HG03439 (cell line): ENCODE data around the gene FBXO36.
"Not testable (repeated sequence)": the region's sequence is repeated elsewhere in the genome, so short reads cannot be mapped to it uniquely, and the experiment has no call there.

Source experiments
- ATAC-seq: cut with Tn5 transposase; IDR thresholded peaks from one replicate; pipeline ENCODE4 v1.9.1; 2021; ENCODE audit warnings: mild to moderate bottlenecking, moderate library complexity; ENCODE audit not compliant: unreplicated experiment

Gene FBXO36

DNA sequence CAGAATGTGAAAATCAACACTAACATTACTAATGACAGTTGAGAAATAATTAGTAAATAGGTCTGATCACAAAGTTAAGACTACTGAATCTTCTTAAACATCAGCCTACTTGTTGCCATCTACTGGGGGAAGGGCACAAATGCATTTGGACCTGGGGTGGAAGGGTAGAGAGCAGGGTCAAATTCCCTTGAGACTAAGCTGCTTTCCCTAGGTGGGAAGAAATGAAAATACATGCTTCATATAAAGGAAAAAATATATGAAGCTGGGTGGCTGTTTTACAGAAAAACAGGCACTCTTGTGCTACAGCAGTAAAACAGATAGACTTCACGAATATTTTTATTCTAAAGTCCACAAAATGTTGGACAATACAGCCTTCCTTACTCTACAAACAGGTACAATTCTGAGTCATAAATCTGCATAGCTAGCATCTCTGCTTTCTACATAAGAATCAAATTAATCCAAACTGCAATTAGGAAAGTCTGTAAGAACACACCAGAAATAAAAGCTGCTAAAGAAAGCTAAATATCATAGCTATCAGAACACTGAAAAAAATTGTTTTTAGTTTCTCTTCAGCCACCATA lies 11.4 kb upstream of the FBXO36 start:
- ATAC-seq, result peak; percentile 60

DNA sequence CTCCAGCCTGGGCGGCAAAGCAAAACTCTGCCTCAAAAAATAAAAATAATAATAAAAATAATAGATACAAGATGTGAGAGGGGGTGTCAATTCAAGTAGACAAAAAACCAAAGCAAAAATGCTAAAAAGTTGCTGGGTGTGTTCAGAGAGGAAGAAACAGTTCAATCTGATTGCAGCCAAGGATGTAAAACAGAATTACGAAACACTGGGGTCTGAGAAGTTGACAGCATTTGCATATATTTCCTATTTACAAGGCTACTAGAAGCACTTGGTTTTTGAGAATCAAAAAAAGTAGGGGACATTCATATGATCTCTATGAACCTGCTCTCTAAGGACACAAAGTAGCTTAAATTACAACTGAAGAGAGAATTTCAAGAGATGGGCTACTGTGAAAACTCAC lies 8.1 kb upstream of the FBXO36 start:
- no peak for ATAC-seq

DNA sequence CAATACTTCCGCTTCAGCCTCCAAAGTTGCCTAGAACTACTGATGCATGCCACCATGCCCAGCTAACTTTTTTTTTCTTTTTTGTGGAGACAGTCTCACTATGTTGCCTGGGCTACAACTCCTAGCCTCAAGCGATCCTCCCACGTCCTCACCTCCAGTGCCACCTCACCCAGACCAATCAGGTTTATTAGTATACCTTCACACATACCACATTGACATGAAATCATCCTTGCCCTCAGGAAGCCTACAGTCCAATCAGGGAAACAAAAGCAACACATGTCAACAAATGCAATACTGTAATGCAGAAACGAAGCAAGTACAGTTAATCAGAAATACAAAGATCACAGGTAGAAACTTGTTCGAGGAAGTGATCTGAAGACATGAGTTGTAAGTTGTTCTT lies 4.5 kb upstream of the FBXO36 start:
- no peak for ATAC-seq

DNA sequence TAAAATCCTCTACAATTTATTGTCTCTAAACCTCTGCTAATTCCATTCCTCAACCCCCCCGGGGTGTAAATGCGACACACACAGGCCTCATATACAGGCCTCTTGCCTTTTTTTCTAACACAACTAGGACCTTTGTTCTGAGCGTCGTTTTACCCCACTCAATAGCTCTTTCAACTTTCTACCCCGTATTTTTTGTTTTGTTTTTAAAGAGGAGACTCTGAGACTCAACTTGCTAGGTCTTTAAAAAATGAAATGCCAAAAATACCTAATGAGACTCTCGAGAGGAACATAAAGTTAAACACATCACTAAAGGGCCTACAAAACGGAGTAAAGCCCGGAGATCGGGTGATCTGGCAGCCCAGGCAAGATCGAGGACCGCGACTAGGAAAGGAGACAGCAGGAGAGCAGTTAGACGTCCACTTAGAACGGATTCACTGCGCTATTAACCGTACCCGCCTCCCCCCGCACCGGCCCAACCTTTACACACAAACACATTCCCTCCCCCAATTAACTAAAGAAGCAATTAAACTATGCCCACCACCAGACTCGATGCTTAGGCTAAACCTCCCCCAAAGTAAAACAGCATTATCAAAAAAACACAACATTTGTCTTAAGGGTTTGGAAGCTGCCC lies 2.2 kb upstream of the FBXO36 start:
- ATAC-seq, result no peak

DNA sequence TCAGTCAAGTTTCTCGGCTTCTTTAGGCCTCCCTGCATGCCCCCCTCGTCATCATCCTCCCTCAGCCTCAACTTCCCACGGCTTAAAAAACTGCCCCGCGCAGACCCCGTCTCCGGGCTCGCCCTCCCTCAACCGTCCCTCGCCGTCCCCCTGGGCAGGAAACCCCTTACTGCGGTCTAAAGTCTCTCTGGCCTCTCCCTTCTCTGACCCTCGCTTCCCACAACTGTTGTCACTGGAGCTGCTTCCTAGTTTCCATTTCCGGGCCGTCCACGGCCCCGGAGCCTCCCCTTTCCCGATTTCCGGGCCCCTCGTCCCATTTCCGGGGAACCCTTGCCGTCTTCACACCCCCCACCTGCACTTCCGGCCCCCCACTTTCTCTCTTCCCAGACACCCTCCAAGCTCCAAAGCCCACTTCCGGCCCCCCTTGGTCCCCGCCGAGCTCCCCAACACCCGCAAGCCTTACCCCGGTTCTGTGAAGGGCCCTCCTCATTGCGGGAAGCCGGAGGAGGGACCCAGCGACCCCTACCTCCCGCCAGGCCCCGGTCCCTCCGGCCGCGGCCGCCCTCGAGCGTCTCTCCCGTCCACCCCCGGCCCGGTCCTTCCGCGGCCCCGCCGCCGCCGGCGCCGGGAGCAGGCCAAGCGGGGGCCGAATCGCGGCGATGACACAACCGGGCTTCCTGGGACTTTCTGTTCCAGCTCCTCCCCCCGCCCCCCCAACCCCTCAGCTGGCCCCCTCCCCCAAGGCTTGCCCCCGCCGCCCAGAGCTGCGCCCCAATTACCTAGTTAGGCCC lies 1.0 kb upstream of the FBXO36 start:
- ATAC-seq, result peak; percentile 21

DNA sequence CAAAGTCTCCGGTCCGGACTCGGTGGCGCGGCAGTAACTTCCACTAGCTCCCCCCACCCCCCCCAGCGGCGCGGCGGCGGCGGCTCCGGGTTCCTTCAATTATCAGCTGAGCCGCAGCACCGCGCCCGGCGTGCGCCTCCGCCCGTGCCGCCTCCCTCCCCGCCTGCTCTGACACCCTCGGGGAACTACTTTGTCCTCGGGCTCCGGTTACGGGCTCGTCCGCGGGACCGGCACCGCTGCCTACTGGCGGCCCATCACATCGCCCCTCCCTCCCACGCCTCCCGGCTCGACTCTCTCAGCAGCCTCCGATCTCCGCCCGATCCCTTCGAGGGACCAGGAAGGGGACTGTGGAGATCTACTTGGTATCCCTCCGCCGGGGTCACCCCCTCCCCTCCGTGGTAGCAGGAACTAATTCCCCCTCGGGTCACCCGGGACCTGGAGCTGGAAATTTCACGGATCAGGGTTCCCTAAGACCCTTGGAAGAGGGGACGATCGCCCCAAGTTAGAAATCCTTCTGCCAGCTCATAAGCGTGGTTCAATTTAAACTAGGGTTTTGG lies 333 bp upstream of the FBXO36 start, which contains the start of gene TRIP12:
TRIP12 (minus strand) TSS at position 118 of the 557 bp plus-strand sequence. CDS start 41,930 bp downstream, outside the sequence.
- peak; percentile 70 for ATAC-seq

DNA sequence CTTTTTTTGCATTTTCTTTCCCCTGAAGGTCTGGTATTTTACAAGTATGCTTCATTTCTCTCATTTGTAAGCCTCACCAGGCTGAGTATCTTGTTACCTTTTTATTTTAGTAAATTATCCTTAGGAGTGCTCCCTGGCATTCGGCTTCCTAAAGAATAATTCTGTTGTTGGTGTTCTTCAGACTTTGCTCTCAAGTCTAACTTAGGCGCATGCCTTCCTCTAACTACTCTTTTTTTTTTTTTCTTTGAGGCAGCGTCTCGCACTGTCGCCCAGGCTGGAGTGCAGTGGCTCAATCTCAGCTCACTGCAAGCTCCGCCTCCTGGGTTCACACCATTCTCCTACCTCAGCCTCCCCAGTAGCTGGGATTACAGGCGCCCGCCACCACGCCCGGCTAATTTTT lies 2.2 kb downstream of the FBXO36 start:
- ATAC-seq, result not testable (repeated sequence)

DNA sequence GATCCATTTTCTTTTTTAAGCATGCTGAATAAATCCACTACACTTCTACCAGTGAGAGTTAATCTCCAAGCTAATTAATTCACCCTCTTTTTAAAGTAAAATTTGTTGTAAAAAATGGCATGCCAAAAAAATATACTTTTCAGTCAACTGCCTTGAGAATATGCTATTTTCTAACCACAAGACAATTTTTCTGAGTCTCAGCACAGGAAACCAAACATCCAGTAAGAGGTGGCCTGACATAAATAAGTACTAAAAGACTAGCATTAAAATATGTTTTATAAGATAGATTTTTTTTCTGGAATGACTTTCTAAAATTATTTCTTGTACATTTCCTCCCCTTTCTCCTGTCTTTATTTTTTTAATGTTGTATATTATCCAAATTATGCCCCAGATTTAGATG lies 2.9 kb downstream of the FBXO36 start:
- no peak for ATAC-seq

DNA sequence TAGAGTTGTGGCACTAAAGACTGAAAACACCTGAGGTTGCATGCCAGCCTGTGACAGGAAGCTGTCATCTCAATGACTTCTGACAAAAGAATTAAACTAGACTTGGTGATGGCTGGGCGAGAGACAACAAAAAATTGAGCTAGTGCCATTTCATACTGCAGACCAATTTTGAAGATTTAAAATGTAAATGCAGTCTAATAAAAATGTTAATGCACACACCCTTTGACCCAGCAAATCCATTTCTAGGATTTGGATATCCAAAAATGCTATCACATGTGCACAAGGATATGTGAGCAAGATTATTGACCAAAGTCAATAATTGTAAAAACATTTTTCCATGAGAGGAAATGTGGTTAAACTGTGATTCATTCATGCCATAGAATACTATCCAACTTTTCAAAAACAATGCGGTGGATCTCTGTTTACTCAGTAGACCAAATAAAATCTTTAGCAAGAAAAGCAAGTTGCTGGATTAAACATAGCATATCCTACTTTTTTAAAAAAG lies 5.6 kb downstream of the FBXO36 start:
- ATAC-seq, result no peak

DNA sequence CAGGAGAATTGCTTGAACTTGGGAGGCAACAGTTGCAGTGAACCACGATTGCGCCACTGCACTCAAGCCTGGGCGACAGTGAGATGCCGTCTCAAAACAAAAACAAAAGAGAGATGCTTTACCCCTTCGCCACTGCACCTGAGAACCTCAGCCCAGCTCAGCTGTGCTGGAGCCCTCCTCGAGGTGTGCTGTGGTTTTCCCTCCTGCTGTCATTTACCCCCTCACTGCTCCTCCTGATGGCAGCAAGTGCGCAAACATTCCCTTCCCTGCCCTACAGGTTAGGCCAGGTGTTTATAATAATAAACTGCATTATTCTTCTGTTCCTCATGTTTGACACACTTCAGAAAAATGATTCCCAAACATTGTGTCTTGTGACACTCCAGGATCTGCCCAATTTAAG lies 8.4 kb downstream of the FBXO36 start:
- no peak for ATAC-seq

DNA sequence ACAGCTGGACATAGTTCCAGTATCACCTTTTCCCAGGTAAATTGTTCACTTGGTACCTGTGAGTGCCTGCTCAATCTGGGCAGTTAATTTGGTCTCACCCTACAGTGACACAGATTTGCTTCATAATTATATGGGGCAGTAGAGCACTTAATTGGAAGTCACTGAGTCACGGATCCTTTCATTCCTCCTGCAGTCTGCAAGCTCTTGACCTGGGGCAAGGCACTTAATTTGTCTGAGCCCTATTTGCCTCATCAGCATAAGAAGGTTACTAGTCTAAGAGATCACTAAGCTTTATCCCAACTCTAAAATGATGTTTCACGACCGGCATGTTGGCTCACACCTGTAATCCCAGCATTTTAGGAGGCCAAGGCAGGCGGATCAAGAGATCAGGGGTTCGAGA lies 8.9 kb downstream of the FBXO36 start:
- ATAC-seq, result no peak

DNA sequence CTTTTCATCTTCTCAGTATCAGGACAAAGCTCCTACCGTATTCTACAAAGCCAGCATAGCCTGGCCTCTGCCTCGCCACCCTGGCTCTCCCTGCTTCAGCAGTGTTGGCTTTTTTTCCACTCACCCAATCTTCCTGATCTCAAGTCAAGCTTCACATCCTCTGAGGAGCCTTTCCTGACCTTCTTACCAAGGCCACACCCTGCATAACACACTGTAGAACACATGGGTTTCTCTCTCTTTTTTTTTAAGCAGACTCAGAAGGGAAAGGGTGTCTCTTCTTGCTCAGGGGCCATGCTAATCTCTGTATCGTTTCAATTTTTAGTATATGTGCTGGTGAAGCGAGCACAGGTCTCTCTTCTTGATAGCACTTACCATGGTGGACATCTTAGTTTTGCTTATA lies 15.2 kb downstream of the FBXO36 start:
- ATAC-seq, result no peak

DNA sequence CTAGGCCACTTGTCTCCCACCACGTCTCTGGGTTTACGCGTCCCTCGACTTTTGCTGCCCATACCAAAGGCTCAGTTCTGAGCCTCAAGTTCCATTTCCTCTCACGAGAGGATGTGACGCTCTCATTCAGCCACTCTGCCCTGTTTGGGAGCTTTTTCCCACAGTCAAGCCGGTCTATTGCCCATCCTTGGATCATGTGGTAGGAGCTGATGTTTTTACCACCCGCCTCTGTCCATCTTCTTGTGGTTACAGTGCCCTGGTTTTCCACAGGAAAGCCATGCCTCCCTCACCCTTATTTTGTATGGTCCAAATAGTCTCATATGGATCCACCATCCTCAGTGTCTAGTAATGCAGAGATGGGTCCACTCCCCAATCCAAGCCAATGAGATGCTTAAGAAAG lies 20.4 kb downstream of the FBXO36 start:
- no peak for ATAC-seq

DNA sequence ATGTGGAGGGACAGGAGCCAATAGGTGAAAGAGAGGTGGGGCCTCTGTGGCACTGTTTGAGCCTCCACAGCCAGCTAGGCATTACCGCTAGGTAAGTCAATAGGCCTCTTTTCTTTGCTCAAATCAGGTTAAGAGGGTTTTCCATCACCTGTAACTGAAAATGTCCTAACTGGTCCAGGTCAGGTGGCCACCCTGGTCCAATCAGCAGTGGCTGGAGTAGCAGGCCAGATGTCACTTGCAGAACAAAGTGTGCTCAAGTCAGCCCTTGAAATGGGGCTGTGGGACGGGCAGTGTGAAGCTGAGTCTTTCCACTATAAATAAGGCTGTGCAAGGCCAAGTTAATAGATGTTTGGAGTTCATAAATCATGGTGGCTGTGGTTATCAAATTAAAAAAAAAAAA lies 20.9 kb downstream of the FBXO36 start:
- ATAC-seq, result no peak

DNA sequence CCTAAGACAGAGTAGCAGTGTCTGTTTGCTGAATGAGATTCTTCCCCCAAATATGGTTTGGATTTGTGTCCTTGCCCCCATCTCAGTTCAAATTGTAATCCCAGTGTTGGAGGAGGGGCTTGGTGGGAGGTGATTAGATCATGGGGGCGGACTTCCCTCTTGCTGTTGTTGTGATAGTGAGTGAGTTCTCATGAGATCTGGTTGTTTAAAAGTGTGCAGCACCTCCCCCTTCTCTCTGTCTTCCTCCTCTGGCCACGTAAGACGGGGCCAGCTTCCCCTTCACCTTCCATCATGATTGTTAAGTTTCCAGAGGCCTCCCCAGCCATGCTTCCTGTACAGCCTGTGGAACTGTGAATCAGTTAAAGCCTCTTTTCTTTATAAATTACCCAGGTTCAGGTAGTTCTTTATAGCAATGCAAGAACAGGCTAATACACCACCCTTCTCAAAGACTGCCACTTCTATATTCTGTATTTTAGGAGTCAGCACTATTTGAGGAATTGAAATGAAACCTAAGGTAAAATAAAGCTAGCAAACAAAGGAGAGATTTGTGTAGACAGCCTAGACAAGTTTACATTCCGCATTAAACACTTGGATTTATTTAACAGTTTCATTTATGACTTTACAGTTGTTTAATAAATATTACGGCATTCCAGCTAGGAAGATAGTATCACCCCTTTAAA lies 21.6 kb downstream of the FBXO36 start:
- no peak for ATAC-seq

DNA sequence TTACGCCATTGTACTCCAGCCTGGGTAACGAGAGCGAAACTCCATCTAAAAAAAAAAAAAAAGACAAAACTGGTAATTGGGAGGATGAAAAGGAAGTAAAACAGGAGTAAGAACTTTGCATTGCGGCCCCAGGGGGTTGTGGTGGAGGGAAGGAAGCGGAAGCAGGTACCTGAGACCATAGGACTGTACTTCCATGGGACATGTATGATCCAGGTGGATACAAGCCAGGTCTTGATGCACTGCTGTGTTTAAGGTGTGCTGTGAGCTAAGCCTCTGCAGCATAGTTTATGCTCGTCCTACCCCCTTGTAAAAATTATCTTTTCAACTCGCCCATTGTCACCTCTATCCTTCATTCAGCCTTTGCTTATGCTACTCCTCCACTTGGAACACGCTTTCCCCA lies 23.7 kb downstream of the FBXO36 start:
- ATAC-seq, result no peak

DNA sequence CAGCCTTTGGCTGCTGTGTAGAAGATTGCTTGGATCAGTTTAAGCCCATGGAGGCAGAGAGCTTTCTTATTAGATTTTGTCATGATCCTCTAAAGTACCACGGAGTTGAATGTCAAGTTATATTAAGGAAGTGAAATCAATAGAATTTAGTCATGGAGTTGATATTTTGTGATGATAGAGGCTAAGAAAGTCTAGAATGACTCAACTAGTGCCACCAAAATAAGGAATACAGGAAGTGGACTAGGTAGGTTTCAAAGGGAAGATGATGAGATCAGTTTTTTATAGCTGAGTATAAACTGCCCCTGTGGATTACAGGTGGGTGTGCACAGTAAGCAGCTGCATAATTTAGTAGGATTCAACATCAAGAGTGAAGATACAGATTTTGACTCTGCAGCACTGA lies 25.2 kb downstream of the FBXO36 start:
- no peak for ATAC-seq

DNA sequence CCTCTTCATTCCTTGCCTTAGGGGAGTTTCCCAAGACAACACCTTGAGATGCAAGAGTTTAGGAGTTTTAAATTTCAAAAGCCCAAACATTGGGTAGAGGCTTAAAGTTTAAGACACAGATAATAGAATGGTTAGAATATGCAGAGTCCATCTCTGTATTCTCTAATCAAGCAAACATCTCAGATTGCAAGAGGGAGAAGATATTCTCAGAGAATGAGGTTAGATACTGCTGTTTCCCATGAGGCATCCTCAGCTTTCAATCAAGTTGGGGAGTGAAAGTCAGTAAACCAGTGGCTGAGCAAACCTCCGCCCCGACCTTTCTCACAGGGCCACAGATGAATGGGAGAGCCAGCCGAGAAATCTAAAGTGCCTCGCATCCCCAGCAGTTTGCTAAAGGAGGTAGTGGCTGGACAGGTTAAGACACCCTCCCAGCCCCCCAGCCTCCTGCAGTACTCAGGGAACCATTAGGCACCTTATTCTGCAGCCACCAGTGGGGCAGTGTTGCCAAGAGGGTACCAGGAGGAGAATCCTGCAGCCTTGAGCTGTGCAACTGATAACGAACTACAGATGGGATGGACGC lies 30.0 kb downstream of the FBXO36 start:
- no peak for ATAC-seq

DNA sequence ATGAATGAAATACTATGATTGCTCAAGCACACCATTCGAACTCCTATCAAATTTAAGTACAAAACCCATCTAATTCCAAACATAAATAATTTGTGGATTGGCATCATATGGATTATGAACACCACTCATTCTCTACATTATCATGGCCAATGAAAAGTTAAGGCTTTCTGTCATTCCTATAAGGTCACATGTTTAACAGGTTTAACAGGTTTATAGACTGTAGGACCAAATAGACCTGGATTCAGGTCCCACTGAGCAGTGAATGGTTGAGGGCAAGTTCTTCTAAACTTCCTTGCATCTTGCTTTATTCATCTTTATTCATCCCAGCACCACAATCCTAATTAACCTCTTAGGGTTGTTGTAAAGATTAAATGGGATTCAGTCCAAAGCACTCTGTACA lies 33.4 kb downstream of the FBXO36 start:
- ATAC-seq, result no peak

DNA sequence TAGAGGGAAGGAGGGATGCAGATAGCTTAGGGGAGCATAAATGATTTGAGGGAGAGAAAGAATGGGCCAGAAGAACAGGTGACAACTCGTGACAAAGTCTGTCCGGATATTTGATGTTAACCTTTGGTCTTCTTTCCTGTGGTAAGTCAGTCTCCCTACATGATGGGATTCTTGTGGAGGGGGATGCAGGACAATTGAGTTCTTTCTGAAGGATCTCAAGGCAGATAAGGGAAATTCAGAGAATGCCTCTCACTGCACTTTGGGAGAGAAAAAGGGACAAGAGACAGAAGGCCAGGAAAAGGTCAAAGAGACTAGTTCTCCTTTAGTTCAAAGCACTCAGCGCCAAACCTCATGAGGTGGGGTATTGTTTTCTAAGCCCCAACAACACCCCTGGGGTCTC lies 34.2 kb downstream of the FBXO36 start:
- ATAC-seq, result no peak

DNA sequence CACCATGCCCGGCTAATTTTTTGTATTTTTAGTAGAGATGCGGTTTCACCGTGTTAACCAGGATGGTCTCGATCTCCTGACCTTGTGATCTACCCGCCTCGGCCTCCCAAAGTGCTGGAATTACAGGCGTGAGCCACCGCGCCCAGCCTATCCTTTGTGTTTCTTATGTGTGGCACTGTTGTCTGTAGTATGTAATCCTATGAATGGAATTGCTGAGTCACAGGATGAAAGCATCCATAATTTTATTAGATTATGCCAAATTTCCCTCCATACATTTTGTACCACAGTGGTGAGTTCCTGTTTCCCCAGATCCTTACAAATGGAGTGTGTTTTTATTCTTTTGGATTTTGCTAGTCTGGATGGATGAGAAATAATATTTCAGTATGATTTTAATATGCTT lies 41.3 kb downstream of the FBXO36 start:
- ATAC-seq, result not testable (repeated sequence)
